NCI-H446 (cell line): ENCODE data around the gene MANBA.

ENCODE experiments used
- DNase-seq, 2 experiments: peaks; one replicate each; lab custom pipeline; 2025; lab: John Stamatoyannopoulos, UW

Gene MANBA

DNA sequence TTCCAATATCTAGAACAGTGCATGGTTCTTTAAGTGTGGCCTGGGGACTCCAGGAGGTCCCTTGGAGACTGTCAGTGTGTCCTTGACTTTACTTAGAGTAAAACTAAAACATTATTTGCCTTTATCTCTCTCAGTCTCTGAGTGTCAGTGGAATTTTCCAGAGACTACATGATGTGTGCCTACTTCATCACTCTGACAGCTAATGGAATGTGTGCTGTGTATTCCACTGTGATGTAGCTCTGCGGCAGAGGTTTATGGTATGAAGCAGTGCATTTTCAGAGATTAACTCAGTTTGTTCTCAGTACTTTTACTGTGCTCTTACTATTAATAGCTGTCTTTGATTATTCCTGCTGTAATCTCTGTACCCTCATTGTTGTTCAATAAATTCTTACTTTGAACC lies 85.6 kb downstream of the MANBA start:
- no peak for DNase-seq

GRCh38 chr4:102667001-102667400 lies 93.8 kb downstream of the MANBA start:
- no peak for DNase-seq

DNA sequence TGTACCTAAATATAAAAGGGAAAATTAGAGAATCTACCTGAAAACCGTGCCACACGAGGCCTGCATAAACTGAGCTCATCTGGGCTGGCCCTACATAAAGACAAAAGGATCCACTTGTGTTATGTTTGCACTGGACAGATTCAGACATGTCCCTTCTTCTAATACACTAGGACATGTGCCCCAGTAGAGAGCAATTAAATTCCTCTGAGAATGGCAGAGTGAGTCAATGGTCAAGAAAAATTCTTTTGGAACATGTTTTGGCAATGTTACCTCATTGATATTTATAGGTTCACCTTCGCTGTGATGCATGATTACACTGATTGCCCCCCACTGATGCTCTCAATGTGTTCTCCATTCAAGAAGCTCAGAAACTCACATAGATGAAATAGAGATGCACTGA lies 95.2 kb downstream of the MANBA start:
- DNase-seq: no peak

GRCh38 chr4:102663073-102663472 lies 97.7 kb downstream of the MANBA start:
- DNase-seq: no peak

GRCh38 chr4:102657206-102657605 lies 103.6 kb downstream of the MANBA start:
- DNase-seq: no peak

GRCh38 chr4:102647117-102647516 lies 113.7 kb downstream of the MANBA start:
- no peak for DNase-seq

GRCh38 chr4:102642631-102643298 lies 118.0 kb downstream of the MANBA start:
- DNase-seq: no peak

- no peak for DNase-seq
Measured at GRCh38 chr4:102641793-102642192, 119.0 kb downstream of the MANBA start.

DNA sequence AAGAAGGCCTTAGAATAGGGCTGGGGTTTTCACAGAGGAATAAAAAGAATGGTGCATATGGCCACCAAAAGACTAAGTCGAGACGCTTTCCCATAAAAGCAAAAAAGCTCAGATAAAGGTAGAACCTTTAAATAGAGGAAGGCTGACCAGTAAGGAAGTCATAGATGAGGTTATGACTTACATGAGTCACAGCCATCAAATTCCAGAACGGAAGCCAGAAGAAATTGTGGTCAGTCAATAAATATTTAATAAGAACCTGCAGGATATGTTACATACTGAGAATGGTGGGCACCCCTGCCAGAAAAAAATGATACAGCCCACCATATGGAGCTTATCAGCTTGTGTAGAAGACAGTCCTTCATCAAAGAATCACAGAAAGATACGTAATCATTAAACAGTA lies 120.1 kb downstream of the MANBA start:
- no peak for DNase-seq

GRCh38 chr4:102639598-102639997 lies 121.2 kb downstream of the MANBA start:
- DNase-seq: no peak

GRCh38 chr4:102638621-102639020 lies 122.1 kb downstream of the MANBA start:
- no peak for DNase-seq

DNA sequence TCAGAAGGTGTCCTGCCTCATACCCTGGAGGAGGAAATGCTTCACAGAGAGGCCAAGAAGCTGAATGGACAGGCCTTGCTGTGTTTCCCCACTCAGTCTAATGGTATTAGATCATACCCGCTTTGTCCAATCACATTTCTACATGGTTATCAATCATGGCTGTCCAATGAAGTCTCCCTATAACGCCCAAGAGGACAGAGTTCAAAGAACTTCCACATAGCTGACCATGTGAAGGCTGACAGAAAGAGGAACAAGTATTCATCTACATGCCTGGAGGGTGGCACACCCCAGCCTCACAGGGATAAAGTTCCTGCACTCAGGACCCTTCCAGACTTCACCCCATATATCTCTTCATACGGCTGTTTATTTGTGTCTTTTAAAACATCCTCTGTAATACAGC lies 123.4 kb downstream of the MANBA start:
- DNase-seq: no peak

GRCh38 chr4:102633100-102633499 lies 127.7 kb downstream of the MANBA start:
- no peak for DNase-seq

DNA sequence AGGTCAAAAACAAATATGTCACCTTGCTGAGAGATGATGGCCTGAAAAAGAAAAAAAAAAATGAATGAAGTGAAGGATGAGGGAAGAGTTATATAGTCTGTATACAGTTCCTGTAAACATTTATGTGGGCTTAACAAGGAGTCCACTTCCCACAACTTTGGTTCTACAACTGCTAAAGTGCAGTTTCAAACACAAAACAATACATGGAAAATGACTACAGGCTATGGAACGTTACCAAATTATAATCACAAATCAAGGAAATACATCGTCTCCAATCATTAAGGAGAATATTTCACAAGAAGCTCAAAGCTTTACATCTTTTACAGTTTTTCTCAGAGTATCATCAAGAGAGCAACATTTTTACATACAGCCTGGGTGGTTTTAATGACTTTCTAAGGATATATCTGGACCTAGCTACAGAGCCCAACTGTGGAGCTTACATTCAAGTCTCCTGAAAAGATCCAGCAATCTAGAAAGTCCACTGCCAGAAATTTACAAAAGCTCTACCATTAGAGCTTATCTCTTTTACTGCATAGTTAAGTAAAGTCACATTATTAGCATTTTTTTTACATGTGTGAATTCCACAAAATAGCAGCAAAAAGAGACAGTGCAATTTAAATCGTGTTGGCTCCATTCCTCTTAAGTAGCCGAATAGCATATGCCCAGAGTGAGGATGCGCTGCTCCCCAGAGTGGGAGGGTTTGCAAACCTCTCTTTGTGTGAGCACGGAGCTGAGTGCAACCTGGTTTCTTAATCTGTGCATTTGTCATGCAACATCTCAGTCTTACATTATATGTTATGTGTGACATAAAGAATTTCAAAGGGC lies 128.3 kb downstream of the MANBA start:
- no peak for DNase-seq

GRCh38 chr4:102631616-102632015 lies 129.2 kb downstream of the MANBA start:
- DNase-seq: no peak

GRCh38 chr4:102629673-102630072 lies 131.1 kb downstream of the MANBA start:
- DNase-seq: no peak

GRCh38 chr4:102627831-102628523 lies 132.8 kb downstream of the MANBA start:
- no peak for DNase-seq

GRCh38 chr4:102625232-102625930 lies 135.4 kb downstream of the MANBA start:
- DNase-seq: peak in 1 of 2 experiments; percentile 13

GRCh38 chr4:102624505-102624904 lies 136.3 kb downstream of the MANBA start:
- peak in 1 of 2 experiments; percentile 56 for DNase-seq

- peak; percentile 19 to 84 for DNase-seq
Measured at GRCh38 chr4:102623622-102624021, 137.1 kb downstream of the MANBA start.

- peak in 1 of 2 experiments; percentile 55 for DNase-seq
Measured at GRCh38 chr4:102620697-102621497, 139.9 kb downstream of the MANBA start.
